GM23338 (cell line): ENCODE measurements around the gene C19orf81.

Experiments
- EZH2 ChIP-seq: fragments of 200-600 bp; sonication (generic); IDR thresholded peaks from one replicate; pipeline ENCODE4 v1.8.0; 2017; ENCODE audit warnings: antibody characterized with exemption, mild to moderate bottlenecking, low read depth; ENCODE audit not compliant: unreplicated experiment
- EZH2phosphoT487 ChIP-seq: fragments of 200-600 bp; sonication (generic); IDR thresholded peaks from one replicate; pipeline ENCODE4 v1.8.1; 2018; ENCODE audit warnings: antibody characterized with exemption; ENCODE audit not compliant: unreplicated experiment
- JUNB ChIP-seq: IDR thresholded peaks from one replicate; pipeline ENCODE4 v1.6.1; 2016; ENCODE audit warnings: antibody characterized with exemption; ENCODE audit not compliant: unreplicated experiment
- NANOG ChIP-seq: IDR thresholded peaks from 2 replicates; pipeline ENCODE4 v1.6.1; 2016; ENCODE audit warnings: antibody characterized with exemption, borderline replicate concordance
- POLR2AphosphoS5 ChIP-seq: IDR thresholded peaks from 2 replicates; pipeline ENCODE4 v1.6.1; 2016; ENCODE audit warnings: antibody characterized with exemption, low read depth
- TF ChIP-seq, protein P1 (sequence below), 2 experiments: fragments of 200-600 bp in 1 of 2; sonication (generic) in 1 of 2; conservative IDR thresholded peaks; 2 replicates each; pipeline versions ENCODE4 v1.5.1 to v1.6.1; 2016 to 2017; ENCODE audit warnings: antibody characterized with exemption in 2 of 2, low read depth in 2 of 2, mild to moderate bottlenecking in 2 of 2, moderate library complexity in 1 of 2
- TF ChIP-seq, protein P2 (sequence below): IDR thresholded peaks from one replicate; pipeline ENCODE4 v1.6.1; 2018; ENCODE audit warnings: antibody characterized with exemption; ENCODE audit not compliant: unreplicated experiment

DNA sequence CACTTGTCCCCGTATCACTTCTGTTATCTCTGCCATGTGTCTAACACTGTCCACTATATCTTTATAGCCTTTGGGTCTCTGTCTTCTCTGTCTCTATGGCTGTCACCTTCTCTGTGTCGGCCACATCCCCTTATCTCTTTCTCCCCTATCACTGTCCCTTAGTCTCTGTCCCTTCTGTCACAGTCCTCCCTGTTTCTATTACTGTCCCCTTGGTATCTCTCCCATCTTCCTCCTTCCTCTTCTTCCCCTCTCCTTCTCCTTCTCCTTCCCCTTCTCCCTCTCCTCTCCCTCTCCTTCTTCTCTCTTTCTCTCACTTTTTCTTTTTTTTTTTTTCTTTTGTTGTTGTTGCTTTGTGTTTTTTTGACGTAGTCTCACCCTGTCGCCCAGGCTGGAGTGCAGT lies 46.3 kb upstream of the C19orf81 start:
- TF ChIP-seq, protein P1, sequence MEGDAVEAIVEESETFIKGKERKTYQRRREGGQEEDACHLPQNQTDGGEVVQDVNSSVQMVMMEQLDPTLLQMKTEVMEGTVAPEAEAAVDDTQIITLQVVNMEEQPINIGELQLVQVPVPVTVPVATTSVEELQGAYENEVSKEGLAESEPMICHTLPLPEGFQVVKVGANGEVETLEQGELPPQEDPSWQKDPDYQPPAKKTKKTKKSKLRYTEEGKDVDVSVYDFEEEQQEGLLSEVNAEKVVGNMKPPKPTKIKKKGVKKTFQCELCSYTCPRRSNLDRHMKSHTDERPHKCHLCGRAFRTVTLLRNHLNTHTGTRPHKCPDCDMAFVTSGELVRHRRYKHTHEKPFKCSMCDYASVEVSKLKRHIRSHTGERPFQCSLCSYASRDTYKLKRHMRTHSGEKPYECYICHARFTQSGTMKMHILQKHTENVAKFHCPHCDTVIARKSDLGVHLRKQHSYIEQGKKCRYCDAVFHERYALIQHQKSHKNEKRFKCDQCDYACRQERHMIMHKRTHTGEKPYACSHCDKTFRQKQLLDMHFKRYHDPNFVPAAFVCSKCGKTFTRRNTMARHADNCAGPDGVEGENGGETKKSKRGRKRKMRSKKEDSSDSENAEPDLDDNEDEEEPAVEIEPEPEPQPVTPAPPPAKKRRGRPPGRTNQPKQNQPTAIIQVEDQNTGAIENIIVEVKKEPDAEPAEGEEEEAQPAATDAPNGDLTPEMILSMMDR (conservative IDR thresholded peaks at IDR 0.05; ENCODE audit: low read depth in 2 of 2): no peak
- TF ChIP-seq EZH2 (no peak), POLR2AphosphoS5 (no peak), EZH2phosphoT487 (no peak), JUNB (no peak), NANOG (no peak)
- TF ChIP-seq, protein P2, sequence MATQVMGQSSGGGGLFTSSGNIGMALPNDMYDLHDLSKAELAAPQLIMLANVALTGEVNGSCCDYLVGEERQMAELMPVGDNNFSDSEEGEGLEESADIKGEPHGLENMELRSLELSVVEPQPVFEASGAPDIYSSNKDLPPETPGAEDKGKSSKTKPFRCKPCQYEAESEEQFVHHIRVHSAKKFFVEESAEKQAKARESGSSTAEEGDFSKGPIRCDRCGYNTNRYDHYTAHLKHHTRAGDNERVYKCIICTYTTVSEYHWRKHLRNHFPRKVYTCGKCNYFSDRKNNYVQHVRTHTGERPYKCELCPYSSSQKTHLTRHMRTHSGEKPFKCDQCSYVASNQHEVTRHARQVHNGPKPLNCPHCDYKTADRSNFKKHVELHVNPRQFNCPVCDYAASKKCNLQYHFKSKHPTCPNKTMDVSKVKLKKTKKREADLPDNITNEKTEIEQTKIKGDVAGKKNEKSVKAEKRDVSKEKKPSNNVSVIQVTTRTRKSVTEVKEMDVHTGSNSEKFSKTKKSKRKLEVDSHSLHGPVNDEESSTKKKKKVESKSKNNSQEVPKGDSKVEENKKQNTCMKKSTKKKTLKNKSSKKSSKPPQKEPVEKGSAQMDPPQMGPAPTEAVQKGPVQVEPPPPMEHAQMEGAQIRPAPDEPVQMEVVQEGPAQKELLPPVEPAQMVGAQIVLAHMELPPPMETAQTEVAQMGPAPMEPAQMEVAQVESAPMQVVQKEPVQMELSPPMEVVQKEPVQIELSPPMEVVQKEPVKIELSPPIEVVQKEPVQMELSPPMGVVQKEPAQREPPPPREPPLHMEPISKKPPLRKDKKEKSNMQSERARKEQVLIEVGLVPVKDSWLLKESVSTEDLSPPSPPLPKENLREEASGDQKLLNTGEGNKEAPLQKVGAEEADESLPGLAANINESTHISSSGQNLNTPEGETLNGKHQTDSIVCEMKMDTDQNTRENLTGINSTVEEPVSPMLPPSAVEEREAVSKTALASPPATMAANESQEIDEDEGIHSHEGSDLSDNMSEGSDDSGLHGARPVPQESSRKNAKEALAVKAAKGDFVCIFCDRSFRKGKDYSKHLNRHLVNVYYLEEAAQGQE: no peak
